DND-41 (cell line): ENCODE measurements around the gene LRRC66.

ENCODE experiments used
- ATAC-seq: fragments of 200-7000 bp; cut with Tn5 transposase; 3 replicates; pipeline ENCODE4 v1.9.1; 2021; ENCODE audit warnings: low read depth; ENCODE audit not compliant: insufficient read depth
- DNase-seq: peaks from one replicate; pipeline ENCODE4 v3.0.0-alpha.2; 2020
- H2AFZ ChIP-seq: 2 replicates; pipeline ENCODE4 v1.6.0; 2012; ENCODE audit warnings: low read depth, low read length
- H3K27ac ChIP-seq: 2 replicates; pipeline ENCODE4 v1.5.1; 2012; ENCODE audit warnings: low read length, inconsistent platforms
- H3K27me3 ChIP-seq: fragments of 200-600 bp; sonication (generic); 2 replicates; pipeline ENCODE4 v1.6.0; 2012; ENCODE audit warnings: low read length, mild to moderate bottlenecking, inconsistent platforms; ENCODE audit not compliant: insufficient read depth, poor library complexity
- H3K36me3 ChIP-seq: 2 replicates; pipeline ENCODE4 v1.5.1; 2012; ENCODE audit warnings: low read length, inconsistent platforms; ENCODE audit not compliant: insufficient read depth
- H3K4me1 ChIP-seq: 2 replicates; pipeline ENCODE4 v1.5.1; 2012; ENCODE audit warnings: mild to moderate bottlenecking, low read length; ENCODE audit not compliant: insufficient read depth
- H3K4me2 ChIP-seq: 2 replicates; pipeline ENCODE4 v1.6.0; 2012; ENCODE audit warnings: mild to moderate bottlenecking, moderate library complexity, low read length, inconsistent platforms; ENCODE audit not compliant: insufficient read depth
- H3K4me3 ChIP-seq, 2 experiments: fragments of 200-600 bp in 1 of 2; shearing (Covaris generic) in 1 of 2; 2 replicates each; pipeline ENCODE4 v1.5.1; 2012 to 2016; ENCODE audit warnings: inconsistent platforms in 2 of 2, low read length in 2 of 2, mild to moderate bottlenecking in 2 of 2, low read depth in 1 of 2, moderate library complexity in 1 of 2
- H3K79me2 ChIP-seq: 2 replicates; pipeline ENCODE4 v1.6.0; 2012; ENCODE audit warnings: low read length, inconsistent platforms; ENCODE audit not compliant: insufficient read depth
- H3K9ac ChIP-seq: 2 replicates; pipeline ENCODE4 v1.6.0; 2012; ENCODE audit warnings: low read depth, mild to moderate bottlenecking, inconsistent platforms, low read length, moderate library complexity
- H3K9me3 ChIP-seq: 2 replicates; pipeline ENCODE4 v1.5.1; 2012; ENCODE audit warnings: low read length, moderate library complexity, mild to moderate bottlenecking, inconsistent platforms; ENCODE audit not compliant: insufficient read depth, severe bottlenecking
- H4K20me1 ChIP-seq: 2 replicates; pipeline ENCODE4 v1.6.0; 2012; ENCODE audit warnings: low read length; ENCODE audit not compliant: insufficient read depth
- CTCF ChIP-seq: IDR thresholded peaks from 2 replicates; pipeline ENCODE4 v1.5.1; 2012; ENCODE audit warnings: borderline replicate concordance, low read length, moderate library complexity, mild to moderate bottlenecking; ENCODE audit not compliant: poor library complexity, severe bottlenecking; ENCODE audit errors: extremely low read depth
- EZH2 ChIP-seq: IDR thresholded peaks from 3 replicates; pipeline ENCODE4 v1.6.1; 2012; ENCODE audit warnings: borderline replicate concordance, low read depth, mild to moderate bottlenecking, moderate library complexity, low read length, inconsistent platforms; ENCODE audit not compliant: severe bottlenecking

Gene LRRC66

GRCh38 chr4:52058275-52058674 lies 38.1 kb upstream of the LRRC66 start:
- no peaks in the 10 kb centered on the region for H3K4me1 ChIP-seq
- TF ChIP-seq CTCF (no peak), EZH2 (no peak)
- no peak overlapping the region for H3K4me2 ChIP-seq
- H3K36me3 ChIP-seq = no peaks in the 10 kb centered on the region
- ATAC-seq (no peak), DNase-seq (no peak)
- no peaks in the 10 kb centered on the region for H3K9me3 ChIP-seq
- H3K79me2 ChIP-seq = no peaks in the 10 kb centered on the region
- H2AFZ ChIP-seq = no peak overlapping the region
- H3K4me3 ChIP-seq = no peak overlapping the region
- no peaks in the 10 kb centered on the region for H3K27me3 ChIP-seq
- no peak overlapping the region for H3K9ac ChIP-seq
- no peaks in the 10 kb centered on the region for H4K20me1 ChIP-seq
- H3K27ac ChIP-seq = no peak overlapping the region

- no peaks in the 10 kb centered on the region for H3K27me3 ChIP-seq
- no peaks in the 10 kb centered on the region for H4K20me1 ChIP-seq
- TF ChIP-seq CTCF = no peak
- TF ChIP-seq EZH2 = no peak
- H3K79me2 ChIP-seq = no peaks in the 10 kb centered on the region
- H3K9me3 ChIP-seq = no peaks in the 10 kb centered on the region
- no peak overlapping the region for H3K9ac ChIP-seq
- no peak overlapping the region for H3K4me3 ChIP-seq
- no peak overlapping the region for H3K27ac ChIP-seq
- no peaks in the 10 kb centered on the region for H3K36me3 ChIP-seq
- H2AFZ ChIP-seq = no peak overlapping the region
- no peak for ATAC-seq
- no peak for DNase-seq
- no peak overlapping the region for H3K4me2 ChIP-seq
- no peaks in the 10 kb centered on the region for H3K4me1 ChIP-seq
Observed at GRCh38 chr4:52057196-52057595, 37.0 kb upstream of the LRRC66 start.

- H3K27me3 ChIP-seq = no peaks in the 10 kb centered on the region
- H3K79me2 ChIP-seq = no peaks in the 10 kb centered on the region
- no peak overlapping the region for H2AFZ ChIP-seq
- H3K9ac ChIP-seq = no peak overlapping the region
- no peaks in the 10 kb centered on the region for H4K20me1 ChIP-seq
- no peak for DNase-seq
- no peak for ATAC-seq
- no peaks in the 10 kb centered on the region for H3K36me3 ChIP-seq
- H3K4me3 ChIP-seq = no peak overlapping the region
- peaks cover 4% of the 10 kb centered on the region for H3K9me3 ChIP-seq
- no peak overlapping the region for H3K4me2 ChIP-seq
- no peak overlapping the region for H3K27ac ChIP-seq
- TF ChIP-seq CTCF (no peak), EZH2 (no peak)
- no peaks in the 10 kb centered on the region for H3K4me1 ChIP-seq
Observed at GRCh38 chr4:52054254-52054653, 34.1 kb upstream of the LRRC66 start.

GRCh38 chr4:52052475-52052780 lies 32.3 kb upstream of the LRRC66 start:
- Histone ChIP-seq H3K9me3 (peaks cover 4% of the 10 kb centered on the region), H2AFZ (no peak overlapping the region), H3K27me3 (no peaks in the 10 kb centered on the region), H3K4me1 (no peaks in the 10 kb centered on the region), H3K27ac (no peak overlapping the region), H3K36me3 (no peaks in the 10 kb centered on the region), H3K4me2 (no peak overlapping the region), H3K79me2 (no peaks in the 10 kb centered on the region), H3K4me3 (no peak overlapping the region), H3K9ac (no peak overlapping the region), H4K20me1 (no peaks in the 10 kb centered on the region)
- no peak for ATAC-seq
- no peak for TF ChIP-seq CTCF
- no peak for TF ChIP-seq EZH2
- DNase-seq = no peak
